Skin epidermis (tissue), 12 donors: ENCODE data around the gene CCDC88C.
A peak's percentile ranks its signal among the peaks of the same experiment; 100 is the strongest.
"Not testable (repeated sequence)": the region's sequence is repeated elsewhere in the genome, so short reads cannot be mapped to it uniquely, and the experiment has no call there.

Source experiments
- H3K27ac ChIP-seq, 21 experiments: fragments of 200-600 bp; sonication (generic) in 11 of 21; one replicate each; pipeline ENCODE4 v1.5.0; 2020; ENCODE audit warnings: mild to moderate bottlenecking in 3 of 21, inconsistent platforms in 2 of 21, moderate library complexity in 2 of 21
- H3K4me3 ChIP-seq, 7 experiments: fragments of 200-600 bp; sonication (generic) in 2 of 7; one replicate each; pipeline ENCODE4 v1.5.0; 2020; ENCODE audit warnings: inconsistent platforms in 2 of 7, mild to moderate bottlenecking in 2 of 7, moderate library complexity in 1 of 7

Gene CCDC88C

DNA sequence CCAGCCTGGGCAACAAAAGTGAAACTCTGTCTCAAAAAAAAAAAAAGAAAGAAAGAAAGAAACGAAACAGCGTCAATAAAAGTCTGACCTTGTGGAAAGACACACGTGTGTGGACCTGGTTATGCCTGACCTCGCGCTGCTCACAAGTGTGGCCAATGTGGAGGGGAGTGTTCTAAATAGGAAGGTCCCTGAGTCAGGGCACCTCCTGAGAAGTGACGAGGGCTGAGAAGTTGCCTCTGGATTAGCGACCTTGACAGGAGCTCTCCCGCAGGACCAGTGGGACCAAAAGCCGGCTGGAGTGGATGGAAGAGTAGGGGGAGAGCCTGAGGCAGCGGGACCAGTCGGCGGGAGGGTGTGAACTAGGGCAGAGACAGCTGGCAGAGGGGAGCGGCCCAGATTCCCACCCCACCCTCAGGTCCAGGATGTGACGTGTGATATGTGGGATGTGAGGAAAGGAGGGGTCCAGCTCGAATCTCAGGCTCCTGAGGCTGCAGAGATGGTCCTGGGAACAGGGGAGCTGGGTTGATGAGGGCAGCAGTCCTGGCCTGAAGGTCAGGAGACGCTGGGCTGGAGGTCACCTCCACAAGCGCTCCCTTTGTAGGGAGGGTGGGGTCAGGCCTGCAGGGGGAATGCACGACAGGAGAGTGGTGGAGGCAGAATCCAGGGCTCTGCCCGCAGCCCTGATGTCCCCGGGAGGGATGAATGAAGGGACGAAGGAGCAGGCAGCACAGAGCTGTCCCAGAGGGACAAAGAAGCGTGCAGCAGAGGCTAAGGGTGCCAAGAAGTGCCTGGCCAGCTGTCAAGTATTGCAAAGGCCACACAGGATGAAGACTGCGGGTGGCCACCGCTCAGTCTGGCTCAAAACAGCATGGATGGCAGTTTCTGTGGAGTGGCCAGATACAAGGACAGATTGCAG is 148.3 kb downstream of the CCDC88C start:
- peak overlapping the region in 4 of 21 experiments; percentile 24 to 60 (median 40) for H3K27ac ChIP-seq
- H3K4me3 ChIP-seq = peak overlapping the region in 1 of 7 experiments; percentile 9

DNA sequence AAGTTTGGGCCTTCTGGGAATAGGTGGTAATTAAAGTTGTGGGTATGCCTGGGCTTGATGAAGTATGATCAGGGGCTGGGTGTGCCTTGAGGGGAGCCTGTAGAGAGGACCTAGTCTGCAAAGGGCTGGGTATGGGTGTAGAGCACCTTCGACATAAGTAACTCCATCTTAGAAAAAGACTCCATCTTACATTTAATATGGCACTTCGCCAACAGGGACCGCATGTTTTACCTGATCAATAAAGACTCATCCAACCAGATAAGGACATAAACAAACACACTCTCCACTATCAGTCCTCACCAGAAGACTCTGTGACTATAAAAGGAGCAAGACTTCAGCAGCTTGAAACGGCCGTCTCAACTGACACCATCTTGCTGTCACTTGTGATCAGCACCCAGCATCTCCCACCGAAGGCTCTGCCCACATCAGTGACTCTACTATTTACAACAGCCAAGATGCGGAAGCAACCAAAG is 149.6 kb downstream of the CCDC88C start:
- H3K4me3 ChIP-seq = no peak overlapping the region
- H3K27ac ChIP-seq = no peak overlapping the region

DNA sequence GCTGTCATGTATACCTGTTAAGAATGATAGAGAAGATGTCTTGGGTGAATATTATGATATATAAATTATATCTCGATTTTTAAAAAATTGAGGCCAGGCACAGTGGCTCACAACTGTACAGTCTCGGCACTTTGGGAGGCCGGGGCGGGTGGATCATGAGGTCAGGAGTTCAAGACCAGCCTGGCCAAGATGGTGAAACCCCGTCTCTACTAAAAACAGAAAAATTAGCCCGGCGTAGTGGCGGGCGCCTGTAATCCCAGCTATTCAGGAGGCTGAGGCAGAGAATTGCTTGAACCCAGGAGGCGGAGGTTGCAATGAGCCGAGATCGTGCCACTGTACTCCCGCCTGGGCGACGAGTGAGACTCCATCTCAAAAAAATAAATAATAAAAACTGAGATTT is 151.3 kb downstream of the CCDC88C start:
- not testable (repeated sequence) for H3K4me3 ChIP-seq, H3K27ac ChIP-seq

DNA sequence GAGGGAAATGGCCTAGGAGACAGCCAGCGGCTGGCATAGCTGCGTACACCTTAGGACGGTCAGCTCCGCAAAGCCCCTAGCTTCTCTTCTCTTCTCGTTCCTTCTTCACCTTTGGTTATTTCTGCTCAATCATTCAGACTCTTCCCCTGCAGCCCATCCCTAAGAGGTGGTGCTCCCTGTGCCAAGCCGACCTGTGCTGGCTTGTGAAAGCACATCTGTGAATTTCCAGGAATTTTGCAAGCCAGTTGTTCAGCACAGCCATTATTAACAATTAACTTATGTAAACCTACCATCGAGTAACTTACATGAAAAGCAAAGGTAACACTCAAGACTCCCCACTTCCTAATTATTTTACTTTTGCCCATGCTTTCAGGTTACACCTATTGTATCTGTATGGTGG is 152.2 kb downstream of the CCDC88C start:
- H3K4me3 ChIP-seq = peak overlapping the region in 1 of 7 experiments; percentile 13
- H3K27ac ChIP-seq = peak overlapping the region in 15 of 21 experiments; percentile 41 to 84 (median 71)

DNA sequence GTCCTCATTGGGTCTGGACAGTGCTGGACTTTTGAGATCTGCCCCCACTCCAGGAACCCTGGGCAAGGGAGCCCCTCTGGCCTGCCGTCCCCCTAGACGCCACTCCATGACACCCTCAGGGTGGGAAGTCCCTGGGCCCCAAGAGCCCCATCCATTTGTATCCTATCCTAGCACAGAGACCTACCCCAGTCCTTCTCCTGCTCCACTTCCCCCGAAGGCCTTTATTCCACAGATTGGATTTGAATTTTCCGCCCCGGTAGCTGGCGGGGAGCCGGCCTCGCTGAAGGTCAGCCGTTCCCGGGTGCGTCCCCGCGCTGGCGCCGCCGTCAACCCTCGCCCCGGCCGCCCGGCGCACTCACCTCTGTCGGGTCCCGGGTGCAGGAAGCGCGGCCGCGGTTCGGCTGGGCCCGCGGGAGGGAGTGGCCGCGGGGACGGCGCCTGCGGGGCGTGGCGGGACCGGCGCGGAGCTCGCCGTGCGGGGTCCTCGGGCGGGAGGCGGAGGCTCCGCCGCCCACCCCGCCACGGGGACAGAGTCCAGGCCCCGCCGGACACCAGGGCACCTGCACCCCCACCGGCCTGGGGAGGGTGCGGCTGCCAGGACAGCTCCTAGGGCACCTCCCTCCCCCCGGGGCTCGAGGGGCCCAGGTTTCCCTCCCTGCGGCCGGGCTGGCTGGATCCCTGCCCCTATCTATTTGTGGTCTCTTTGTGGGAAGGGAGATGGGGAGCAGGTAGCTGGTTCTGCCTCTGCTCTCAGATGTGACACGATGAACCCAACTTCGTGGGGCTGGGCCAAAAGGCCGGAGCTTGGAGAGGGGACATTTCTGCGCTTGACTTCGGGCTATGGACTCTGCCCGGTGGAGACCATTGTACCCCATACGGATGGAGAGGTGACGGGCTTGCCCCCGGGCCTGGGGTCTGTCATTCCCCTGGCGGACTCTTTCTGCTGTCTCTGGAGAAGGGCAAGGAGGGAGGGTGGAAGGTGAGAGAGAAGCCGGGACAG is 153.2 kb downstream of the CCDC88C start:
- peak overlapping the region; percentile 12 to 50 (median 37) for H3K4me3 ChIP-seq
- peak overlapping the region in 19 of 21 experiments; percentile 25 to 84 (median 67) for H3K27ac ChIP-seq

DNA sequence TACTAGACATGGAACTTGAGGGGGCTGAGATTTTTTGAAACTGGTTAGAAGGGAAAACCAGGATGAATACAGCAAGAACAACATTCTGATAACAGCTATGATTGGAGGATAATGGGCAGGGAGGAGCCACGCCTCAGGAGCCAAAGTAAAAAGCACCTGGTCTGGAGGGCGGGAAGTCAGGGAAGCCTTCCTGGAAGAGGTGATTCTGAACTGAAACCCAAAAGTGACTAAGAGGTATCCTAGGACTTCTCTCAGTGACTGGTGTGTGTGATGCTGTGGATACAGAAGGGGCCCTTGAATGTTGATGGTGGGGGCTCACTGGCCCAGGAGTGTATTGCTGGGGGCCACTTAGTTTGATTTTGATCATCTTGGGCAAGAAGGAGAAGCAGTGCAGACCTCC is 154.3 kb downstream of the CCDC88C start:
- H3K27ac ChIP-seq = peak overlapping the region in 3 of 21 experiments; percentile 65 to 84 (median 71)
- H3K4me3 ChIP-seq = peak overlapping the region in 5 of 7 experiments; percentile 13 to 50 (median 37)

DNA sequence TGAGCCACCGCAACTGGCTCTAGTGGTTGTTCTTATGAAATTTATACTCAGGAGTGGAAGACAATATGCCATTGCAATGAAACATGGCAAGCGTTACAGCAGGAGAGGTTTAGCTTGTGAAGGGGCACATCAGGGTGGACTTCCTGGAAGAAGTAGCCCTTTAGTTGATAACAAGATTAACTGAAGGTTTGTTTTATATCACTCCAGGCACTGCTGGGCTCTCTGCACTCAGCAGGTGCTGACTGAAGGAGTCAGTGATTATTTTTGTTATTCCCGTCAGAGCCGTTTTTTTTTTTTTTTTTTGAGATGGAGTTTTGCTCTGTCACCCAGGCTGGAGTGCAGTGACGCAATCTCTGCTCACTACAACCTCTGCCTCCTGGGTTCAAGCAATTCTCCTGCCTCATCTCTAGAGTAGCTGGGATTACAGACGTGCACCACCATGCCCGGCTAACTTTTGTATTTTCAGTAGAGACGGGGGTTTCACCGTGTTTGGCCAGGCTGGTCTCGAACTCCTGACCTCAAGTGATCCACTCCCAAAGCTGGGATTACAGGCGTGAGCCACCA is 155.6 kb downstream of the CCDC88C start:
- Histone ChIP-seq H3K4me3 (no peak overlapping the region), H3K27ac (peak overlapping the region in 1 of 21 experiments; percentile 7)

DNA sequence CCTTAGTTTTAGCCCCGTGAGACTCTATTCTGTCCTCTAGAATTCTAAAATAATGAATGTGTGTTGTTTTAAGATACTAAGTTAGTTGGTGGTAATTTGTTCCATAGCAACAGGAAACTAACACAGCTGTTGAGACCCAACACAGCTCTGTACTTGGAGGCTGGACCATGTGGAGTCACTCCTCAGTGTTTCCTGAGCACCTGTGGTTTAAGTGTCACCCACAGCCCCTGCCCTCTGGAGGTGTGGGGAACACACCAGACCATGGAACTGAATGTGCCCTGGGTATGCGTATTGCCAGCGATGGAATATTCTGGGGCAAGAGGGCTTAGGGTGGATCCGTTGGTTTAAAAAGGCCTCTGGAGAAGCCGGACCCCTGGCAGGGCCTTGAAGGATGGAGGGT is 156.5 kb downstream of the CCDC88C start:
- no peak overlapping the region for H3K4me3 ChIP-seq
- H3K27ac ChIP-seq = peak overlapping the region in 1 of 21 experiments; percentile 12

DNA sequence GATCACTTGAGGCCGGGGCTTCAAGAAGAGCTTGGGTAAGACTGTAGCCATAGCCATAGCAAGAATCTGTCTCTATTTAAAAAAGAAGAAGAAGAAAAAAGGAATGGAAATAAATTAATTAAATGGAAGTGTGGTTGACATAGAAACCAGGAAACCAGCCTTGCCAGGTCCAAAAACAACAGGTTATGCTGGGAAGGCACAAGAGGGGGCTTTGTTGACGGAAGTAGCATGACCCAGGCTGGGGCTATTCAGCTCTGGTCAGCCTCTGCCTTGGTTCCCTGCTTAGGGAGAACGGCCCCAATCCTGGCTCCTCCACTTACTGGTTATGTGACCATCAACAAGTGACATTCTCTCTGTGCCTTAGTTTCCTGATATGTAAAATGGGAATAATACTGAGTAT is 158.7 kb downstream of the CCDC88C start:
- Histone ChIP-seq H3K4me3 (no peak overlapping the region), H3K27ac (peak overlapping the region in 15 of 21 experiments; percentile 11 to 80 (median 60))

DNA sequence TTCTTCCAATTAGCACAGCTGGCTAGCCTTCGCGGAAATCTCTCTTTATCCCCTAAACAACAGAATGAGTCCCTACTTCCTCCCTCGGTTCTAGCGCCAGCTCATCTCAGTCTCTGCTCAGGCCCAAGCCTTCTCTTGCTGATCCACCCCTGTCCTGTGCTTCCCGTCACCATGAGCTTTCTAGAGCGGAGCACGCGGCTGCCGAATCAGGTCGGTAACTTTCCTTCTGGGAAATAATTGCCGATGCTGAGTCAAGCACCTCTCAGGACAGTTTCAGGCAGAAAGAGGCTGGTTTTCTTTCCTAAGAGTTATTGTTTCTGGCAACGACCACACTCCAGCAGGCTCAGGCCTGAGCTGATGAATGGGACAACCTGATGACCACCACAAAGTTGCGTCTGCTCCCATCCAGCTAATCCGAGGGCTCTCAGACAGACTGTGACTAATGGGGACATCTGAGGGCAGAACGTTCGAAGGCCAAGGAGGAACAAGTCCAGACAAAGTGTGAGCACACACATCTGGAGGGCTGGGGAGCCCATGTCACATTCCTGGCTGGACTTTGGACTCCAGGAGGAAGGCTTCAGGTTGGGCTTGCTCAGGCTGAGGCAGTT is 159.5 kb downstream of the CCDC88C start:
- H3K4me3 ChIP-seq = no peak overlapping the region
- H3K27ac ChIP-seq = peak overlapping the region in 17 of 21 experiments; percentile 11 to 80 (median 55)

DNA sequence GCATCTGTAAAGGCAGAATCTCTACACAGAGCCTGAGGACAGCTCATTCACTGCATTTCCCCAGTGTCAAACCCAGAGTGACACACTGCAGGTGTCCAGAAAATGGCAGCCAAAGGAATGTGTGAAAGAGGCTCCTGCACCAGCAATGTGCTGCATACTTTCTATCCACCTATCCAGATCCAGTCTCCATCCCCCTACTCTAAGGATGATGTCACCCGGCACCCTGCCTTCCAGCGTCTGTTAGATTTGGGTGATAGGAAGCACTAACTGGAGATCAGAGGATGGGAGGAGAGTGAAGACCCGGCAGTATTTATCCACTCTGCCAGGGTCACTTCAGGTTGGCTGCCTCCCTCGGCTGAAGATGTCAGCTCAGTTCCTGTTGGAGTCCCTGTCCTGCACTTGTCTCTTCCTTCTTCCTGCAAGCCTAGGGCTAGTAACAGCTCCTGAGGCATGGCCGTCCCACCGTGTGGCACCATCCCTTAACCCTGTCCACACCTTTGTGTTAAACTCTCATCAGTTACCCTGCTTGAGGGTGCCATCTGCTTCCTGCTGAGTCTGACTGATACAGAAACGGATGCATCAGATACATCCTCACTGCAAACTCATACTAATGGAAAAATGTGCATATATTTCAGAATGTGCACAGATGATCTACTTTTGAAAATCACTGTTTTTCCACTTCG is 160.2 kb downstream of the CCDC88C start:
- H3K4me3 ChIP-seq = no peak overlapping the region
- H3K27ac ChIP-seq = peak overlapping the region in 14 of 21 experiments; percentile 0 to 80 (median 56)

DNA sequence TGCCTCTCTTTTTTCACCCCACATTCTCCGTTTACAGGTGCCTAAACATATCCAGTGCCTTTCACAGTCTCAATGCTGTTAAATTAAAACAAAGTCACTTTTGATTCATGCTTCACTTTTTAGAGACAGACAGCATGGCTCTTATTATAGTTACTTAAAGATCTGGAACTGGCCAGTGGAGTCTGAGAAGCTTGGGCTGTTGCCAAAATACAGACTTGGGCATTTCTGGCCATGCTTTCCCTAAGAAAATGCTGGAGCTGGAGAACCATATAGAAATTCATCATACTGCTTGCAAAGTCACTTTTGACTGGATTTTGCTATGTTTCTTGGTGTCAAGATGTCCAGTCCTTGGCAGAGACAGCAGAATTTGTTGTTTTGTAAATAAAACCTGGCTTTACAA is 161.0 kb downstream of the CCDC88C start:
- no peak overlapping the region for H3K4me3 ChIP-seq
- peak overlapping the region in 4 of 21 experiments; percentile 11 to 80 (median 68) for H3K27ac ChIP-seq

DNA sequence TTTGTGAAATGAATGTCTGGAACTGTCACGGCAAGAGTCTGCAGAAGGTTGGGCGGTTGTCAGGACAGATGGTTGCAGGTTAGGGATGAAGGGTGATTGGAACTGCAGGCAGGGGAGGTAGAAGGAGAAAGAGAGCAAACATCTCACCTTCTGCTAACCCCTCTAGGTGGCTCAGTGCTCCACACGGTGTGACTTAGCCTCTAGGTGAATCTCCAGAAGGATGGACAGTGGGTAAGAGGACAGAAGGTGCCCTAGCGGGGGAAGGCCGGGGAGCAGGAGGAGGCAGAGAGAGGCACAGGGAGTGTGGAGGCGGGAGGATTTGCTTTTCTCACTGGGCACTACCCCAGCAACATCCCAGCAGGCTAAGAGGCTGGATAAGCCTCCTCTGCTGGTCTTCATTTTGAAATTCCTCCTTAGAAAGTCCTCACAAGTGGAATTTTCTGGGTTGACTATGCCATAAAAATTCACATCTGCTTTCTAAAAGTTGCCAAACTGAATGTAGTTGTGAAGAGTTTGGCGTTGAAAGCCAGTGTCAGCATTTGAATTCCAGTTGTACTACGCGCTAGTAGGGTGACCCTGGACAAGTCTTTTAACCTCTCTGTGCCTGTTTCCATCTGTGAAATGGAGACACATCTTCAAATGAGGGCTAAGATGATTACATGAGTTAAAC is 162.5 kb downstream of the CCDC88C start:
- Histone ChIP-seq H3K27ac (peak overlapping the region in 8 of 21 experiments; percentile 15 to 96 (median 85)), H3K4me3 (no peak overlapping the region)

DNA sequence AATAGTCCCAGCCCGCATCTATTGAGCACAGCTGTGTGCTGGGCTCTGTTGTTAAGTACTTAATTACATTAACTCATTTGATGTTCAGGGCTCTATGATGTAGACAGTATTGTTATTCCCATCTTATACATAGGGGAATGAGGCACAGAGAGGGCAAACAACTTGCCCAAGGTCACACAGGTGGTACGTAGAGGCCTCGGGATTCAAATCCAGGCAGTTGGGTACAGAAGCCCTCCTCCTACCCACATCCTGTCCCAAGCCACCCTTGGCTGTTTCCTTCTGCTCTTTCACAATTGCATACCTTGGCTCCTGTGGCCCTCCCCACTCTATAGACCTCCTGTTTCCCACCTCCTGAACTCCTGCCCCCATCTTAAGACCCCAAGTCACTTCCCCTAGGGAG is 163.2 kb downstream of the CCDC88C start:
- Histone ChIP-seq H3K4me3 (no peak overlapping the region), H3K27ac (peak overlapping the region in 14 of 21 experiments; percentile 15 to 96 (median 82))

DNA sequence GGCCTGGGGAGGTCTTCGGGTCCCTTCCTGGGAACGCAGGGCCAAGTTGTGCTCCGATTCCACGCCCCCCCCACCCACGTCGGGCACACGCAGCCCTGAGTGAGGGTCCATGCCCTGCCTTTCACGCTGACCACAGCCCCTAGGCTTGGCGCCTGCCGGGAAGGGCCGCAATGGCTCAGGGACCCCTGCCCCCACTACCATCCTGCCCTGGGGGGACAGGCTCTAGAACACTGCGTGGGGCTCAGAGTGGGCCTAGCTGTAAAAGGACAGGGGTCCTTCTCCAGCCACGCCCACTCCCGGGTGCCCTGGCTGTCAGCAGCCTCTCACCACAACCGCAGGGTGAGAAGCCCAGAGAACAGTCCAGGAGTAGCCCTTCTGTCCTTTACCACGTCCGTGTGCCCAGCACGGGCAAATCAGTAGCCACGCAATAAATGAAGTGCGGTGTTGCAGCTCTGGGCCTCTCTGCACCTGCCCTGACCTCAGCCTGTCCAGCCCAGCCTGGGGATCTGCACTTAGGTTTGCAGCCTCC is 163.8 kb downstream of the CCDC88C start:
- peak overlapping the region; percentile 14 to 96 (median 81) for H3K27ac ChIP-seq

DNA sequence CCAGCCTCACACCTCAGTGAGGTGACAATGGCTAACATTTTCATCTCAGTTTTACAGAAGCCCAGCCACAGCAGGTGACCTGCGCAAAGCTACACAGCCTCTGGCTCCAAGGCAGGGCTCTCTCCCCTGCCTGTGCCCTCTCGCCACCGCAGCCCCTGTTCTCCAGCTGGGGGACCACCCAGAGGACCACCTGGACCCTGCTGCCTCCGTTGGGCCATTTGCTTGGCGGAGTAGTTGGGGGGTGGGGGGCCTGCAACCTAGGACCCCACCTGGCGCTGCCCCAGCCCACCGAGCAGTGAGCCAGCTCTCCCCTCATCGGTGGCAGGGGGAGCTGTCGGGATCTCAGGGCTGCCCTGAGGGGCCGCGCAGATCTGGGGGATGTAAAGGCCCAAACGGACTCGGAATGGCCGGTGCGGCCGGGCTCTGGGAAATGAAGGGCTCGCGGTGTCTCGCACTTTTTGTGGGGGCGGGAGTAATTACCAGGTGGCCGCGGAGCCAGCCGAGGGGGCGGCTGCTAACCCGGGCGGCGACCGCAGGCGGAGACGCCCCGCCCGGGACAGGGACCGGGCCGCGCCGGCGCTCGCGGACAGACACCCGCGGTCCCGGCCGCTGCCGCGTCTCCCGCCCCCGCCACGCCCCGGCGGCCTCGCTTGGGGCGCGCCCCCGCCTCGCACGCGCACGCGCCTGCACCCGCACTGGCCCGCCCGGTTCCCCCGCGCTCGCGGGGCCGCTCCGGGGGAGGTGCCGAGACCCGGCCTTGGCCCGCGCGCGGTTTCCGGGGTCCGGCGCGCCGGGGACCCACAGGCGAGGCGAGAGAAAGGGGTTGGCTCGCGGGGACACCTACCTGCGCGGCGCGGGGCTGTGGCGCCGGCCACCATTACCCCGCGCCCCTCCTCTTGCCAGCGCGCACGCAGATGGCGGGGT is 164.5 kb downstream of the CCDC88C start:
- Histone ChIP-seq H3K4me3 (peak overlapping the region; percentile 40 to 56 (median 45)), H3K27ac (peak overlapping the region; percentile 14 to 96 (median 83))

More for the DNA sequence above, 163.8 kb downstream of the CCDC88C start:
- peak overlapping the region; percentile 40 to 56 (median 45) for H3K4me3 ChIP-seq
